Vagina (tissue), 2 donors: Measurements from ENCODE around the gene LZIC.

Experiments used
- POLR2A ChIP-seq, 2 donors: fragments of 450-650 bp; IDR thresholded peaks; one replicate each; pipeline ENCODE4 v1.6.1; 2017; ENCODE audit warnings: antibody characterized with exemption in 2 of 2, mild to moderate bottlenecking in 2 of 2, moderate library complexity in 2 of 2
- POLR2AphosphoS5 ChIP-seq, 2 donors: sonication (generic); formaldehyde crosslinking; IDR thresholded peaks; one replicate each; pipeline ENCODE4 v1.9.0; 2017; ENCODE audit warnings: antibody characterized with exemption in 2 of 2, mild to moderate bottlenecking in 2 of 2, low read depth in 1 of 2; ENCODE audit not compliant: insufficient read depth in 1 of 2
- TF ChIP-seq, protein P1 (sequence below), 3 experiments: fragments of 450-650 bp in 2 of 3; fragments of 200-600 bp in 1 of 3; sonication (generic) in 1 of 3; IDR thresholded peaks; one replicate each; pipeline ENCODE4 v1.5.1; 2017 to 2019; ENCODE audit warnings: antibody characterized with exemption in 3 of 3, mild to moderate bottlenecking in 2 of 3, moderate library complexity in 2 of 3

DNA sequence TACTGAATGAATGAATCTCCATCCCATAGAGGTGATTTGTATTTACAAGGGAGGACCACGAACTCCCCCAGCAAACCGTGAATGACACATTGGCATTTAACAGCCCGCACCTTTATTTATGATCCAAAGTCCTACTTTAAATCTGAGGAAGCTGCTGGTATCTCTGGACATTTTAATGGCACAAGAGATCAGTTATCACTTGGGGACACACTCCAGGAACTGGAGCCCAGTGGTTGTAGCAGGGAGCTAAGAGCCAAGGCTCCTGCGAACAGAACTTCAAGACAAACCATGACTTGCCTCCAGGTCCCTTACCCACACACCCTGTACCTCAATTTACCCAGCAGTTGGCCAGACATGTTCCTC is 34.3 kb downstream of the LZIC start:
- TF ChIP-seq, protein P1, sequence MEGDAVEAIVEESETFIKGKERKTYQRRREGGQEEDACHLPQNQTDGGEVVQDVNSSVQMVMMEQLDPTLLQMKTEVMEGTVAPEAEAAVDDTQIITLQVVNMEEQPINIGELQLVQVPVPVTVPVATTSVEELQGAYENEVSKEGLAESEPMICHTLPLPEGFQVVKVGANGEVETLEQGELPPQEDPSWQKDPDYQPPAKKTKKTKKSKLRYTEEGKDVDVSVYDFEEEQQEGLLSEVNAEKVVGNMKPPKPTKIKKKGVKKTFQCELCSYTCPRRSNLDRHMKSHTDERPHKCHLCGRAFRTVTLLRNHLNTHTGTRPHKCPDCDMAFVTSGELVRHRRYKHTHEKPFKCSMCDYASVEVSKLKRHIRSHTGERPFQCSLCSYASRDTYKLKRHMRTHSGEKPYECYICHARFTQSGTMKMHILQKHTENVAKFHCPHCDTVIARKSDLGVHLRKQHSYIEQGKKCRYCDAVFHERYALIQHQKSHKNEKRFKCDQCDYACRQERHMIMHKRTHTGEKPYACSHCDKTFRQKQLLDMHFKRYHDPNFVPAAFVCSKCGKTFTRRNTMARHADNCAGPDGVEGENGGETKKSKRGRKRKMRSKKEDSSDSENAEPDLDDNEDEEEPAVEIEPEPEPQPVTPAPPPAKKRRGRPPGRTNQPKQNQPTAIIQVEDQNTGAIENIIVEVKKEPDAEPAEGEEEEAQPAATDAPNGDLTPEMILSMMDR (IDR thresholded peaks at IDR 0.05) = no peak
- TF ChIP-seq POLR2AphosphoS5 (IDR thresholded peaks at IDR 0.05; ENCODE audit: insufficient read depth in 1 of 2, low read depth in 1 of 2) (no peak), POLR2A (IDR thresholded peaks at IDR 0.05) (no peak)
